Measurements from ENCODE around the gene CTCF.

Gene CTCF

DNA sequence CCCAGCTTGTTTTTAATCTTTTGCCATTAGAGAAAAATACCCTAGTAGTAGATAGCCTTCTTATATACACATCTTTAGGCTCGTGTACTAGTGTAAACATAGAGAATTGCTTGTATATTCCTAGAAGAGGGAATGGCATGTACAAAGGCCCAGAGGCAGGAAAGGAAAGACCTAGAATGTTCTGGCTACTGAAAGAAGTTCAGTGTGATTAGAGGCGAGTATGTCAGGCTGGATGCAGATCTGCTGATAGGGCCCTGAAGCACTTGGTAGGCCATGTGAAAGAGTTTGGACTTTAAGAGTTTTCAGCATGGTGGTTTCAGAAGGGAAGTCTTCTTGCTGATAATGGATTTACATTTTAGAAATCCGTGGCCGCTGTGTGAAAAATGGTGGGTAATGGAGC lies 17.4 kb downstream of the CTCF start:
- peaks cover 52% of the 10 kb centered on the region for H3K79me2 ChIP-seq (ENCODE audit: insufficient read depth, low read length)
- peaks cover 76% of the 10 kb centered on the region for H4K20me1 ChIP-seq (ENCODE audit: insufficient read depth, low read length, poor library complexity, severe bottlenecking)
- no peaks in the 10 kb centered on the region for H3K9me2 ChIP-seq (replicated peaks; ENCODE audit: low read depth, low read length)
- no peak overlapping the region for H3K9ac ChIP-seq (ENCODE audit: low read depth, low read length, poor library complexity, severe bottlenecking)
- H3K36me3 ChIP-seq (ENCODE audit: insufficient read depth, low read length), result peaks cover 54% of the 10 kb centered on the region; the same call in 1 of the 2 replicates
- no peaks in the 10 kb centered on the region for H3K4me1 ChIP-seq (ENCODE audit: insufficient read depth, low read length, poor library complexity, severe bottlenecking)
- H2AFZ ChIP-seq (ENCODE audit: low read length), result no peak overlapping the region
- no peaks in the 10 kb centered on the region for H3K9me3 ChIP-seq (ENCODE audit: insufficient read depth, low read depth, low read length)
- no peak overlapping the region for H3K4me2 ChIP-seq (ENCODE audit: low read depth, low read length, poor library complexity, severe bottlenecking)
- H3K4me3 ChIP-seq (ENCODE audit: low read length, poor library complexity, severe bottlenecking), result no peak overlapping the region
- 0 out of 2 replicates have a peak, but pooled peaks cover 2% of the 10 kb centered on the region for H3F3A ChIP-seq (ENCODE audit: low read depth)
- TF ChIP-seq, protein P1, sequence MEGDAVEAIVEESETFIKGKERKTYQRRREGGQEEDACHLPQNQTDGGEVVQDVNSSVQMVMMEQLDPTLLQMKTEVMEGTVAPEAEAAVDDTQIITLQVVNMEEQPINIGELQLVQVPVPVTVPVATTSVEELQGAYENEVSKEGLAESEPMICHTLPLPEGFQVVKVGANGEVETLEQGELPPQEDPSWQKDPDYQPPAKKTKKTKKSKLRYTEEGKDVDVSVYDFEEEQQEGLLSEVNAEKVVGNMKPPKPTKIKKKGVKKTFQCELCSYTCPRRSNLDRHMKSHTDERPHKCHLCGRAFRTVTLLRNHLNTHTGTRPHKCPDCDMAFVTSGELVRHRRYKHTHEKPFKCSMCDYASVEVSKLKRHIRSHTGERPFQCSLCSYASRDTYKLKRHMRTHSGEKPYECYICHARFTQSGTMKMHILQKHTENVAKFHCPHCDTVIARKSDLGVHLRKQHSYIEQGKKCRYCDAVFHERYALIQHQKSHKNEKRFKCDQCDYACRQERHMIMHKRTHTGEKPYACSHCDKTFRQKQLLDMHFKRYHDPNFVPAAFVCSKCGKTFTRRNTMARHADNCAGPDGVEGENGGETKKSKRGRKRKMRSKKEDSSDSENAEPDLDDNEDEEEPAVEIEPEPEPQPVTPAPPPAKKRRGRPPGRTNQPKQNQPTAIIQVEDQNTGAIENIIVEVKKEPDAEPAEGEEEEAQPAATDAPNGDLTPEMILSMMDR (conservative IDR thresholded peaks at IDR 0.05; ENCODE audit: low read length), result no peak
- no peak for TF ChIP-seq EZH2phosphoT487 (IDR thresholded peaks at IDR 0.05; ENCODE audit: borderline replicate concordance)
- H3K27me3 ChIP-seq (ENCODE audit: insufficient read depth, low read length, poor library complexity, severe bottlenecking), result no peaks in the 10 kb centered on the region

DNA sequence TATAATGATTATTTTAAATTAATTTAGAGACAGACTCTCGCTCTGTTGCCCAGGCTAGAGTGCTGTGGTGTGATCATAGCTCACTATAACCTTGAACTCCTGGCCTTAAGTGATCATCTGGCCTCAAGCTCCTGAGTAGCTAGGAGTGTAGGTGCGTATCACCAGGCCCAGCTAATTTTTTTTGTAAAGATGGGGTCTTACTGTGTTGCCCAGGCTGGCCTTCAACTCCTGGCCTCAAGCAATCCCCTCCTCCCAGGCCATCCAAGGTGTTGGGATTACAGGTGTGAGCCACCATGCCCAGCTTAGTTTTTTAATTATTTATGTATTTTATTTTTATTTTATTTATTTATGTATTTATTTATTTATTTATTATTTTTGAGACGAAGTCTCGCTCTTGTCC lies 17.9 kb downstream of the CTCF start:
- H3K4me1 ChIP-seq (ENCODE audit: insufficient read depth, low read length, poor library complexity, severe bottlenecking), result peaks cover 3% of the 10 kb centered on the region
- H3K79me2 ChIP-seq (ENCODE audit: insufficient read depth, low read length), result peaks cover 47% of the 10 kb centered on the region
- H3K4me3 ChIP-seq (ENCODE audit: low read length, poor library complexity, severe bottlenecking), result no peak overlapping the region
- H3K9me3 ChIP-seq (ENCODE audit: insufficient read depth, low read depth, low read length), result no peaks in the 10 kb centered on the region
- H3K9me2 ChIP-seq (replicated peaks; ENCODE audit: low read depth, low read length), result no peaks in the 10 kb centered on the region
- TF ChIP-seq, protein P1 (conservative IDR thresholded peaks at IDR 0.05; ENCODE audit: low read length), result no peak
- TF ChIP-seq EZH2phosphoT487 (IDR thresholded peaks at IDR 0.05; ENCODE audit: borderline replicate concordance), result no peak
- H3K36me3 ChIP-seq (ENCODE audit: insufficient read depth, low read length), result peaks cover 54% of the 10 kb centered on the region; the same call in 1 of the 2 replicates
- H3K9ac ChIP-seq (ENCODE audit: low read depth, low read length, poor library complexity, severe bottlenecking), result no peak overlapping the region
- H2AFZ ChIP-seq (ENCODE audit: low read length), result no peak overlapping the region
- H4K20me1 ChIP-seq (ENCODE audit: insufficient read depth, low read length, poor library complexity, severe bottlenecking), result peaks cover 76% of the 10 kb centered on the region
- H3K4me2 ChIP-seq (ENCODE audit: low read depth, low read length, poor library complexity, severe bottlenecking), result no peak overlapping the region
- H3K27me3 ChIP-seq (ENCODE audit: insufficient read depth, low read length, poor library complexity, severe bottlenecking), result no peaks in the 10 kb centered on the region
- H3F3A ChIP-seq (ENCODE audit: low read depth), result 0 out of 2 replicates have a peak, but pooled peaks cover 2% of the 10 kb centered on the region

DNA sequence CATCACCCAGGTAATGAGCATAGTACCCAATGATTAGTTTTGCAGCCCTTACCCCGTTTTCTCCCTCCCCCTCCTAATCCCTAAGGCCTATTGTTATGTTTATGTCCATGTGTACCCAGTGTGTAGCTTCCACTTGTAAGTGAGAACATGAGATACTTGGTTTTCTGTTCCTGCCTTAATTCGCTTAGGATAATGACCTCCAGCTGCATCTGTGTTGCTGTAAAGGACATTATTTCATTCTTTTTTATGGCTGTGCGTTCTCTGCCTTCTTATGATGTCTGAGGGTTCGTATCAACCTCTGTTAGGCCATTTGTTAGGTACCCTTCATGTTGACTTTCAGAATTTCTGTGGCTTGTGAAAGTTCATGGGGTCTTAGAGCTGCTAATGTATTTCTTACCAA lies 31.0 kb downstream of the CTCF start:
- Histone ChIP-seq H3F3A (ENCODE audit: low read depth) (no peaks in the 10 kb centered on the region), H3K9me2 (replicated peaks; ENCODE audit: low read depth, low read length) (no peaks in the 10 kb centered on the region), H3K4me3 (ENCODE audit: low read length, poor library complexity, severe bottlenecking) (no peak overlapping the region), H3K9ac (ENCODE audit: low read depth, low read length, poor library complexity, severe bottlenecking) (no peak overlapping the region), H3K79me2 (ENCODE audit: insufficient read depth, low read length) (peaks cover 51% of the 10 kb centered on the region), H3K4me1 (ENCODE audit: insufficient read depth, low read length, poor library complexity, severe bottlenecking) (no peaks in the 10 kb centered on the region), H2AFZ (ENCODE audit: low read length) (no peak overlapping the region), H3K9me3 (ENCODE audit: insufficient read depth, low read depth, low read length) (no peaks in the 10 kb centered on the region), H3K4me2 (ENCODE audit: low read depth, low read length, poor library complexity, severe bottlenecking) (no peak overlapping the region), H3K27me3 (ENCODE audit: insufficient read depth, low read length, poor library complexity, severe bottlenecking) (no peaks in the 10 kb centered on the region), H4K20me1 (ENCODE audit: insufficient read depth, low read length, poor library complexity, severe bottlenecking) (peaks cover 71% of the 10 kb centered on the region), H3K36me3 (ENCODE audit: insufficient read depth, low read length) (peaks cover 35% of the 10 kb centered on the region; the same call in 1 of the 2 replicates)
- TF ChIP-seq, protein P1 (conservative IDR thresholded peaks at IDR 0.05; ENCODE audit: low read length), result no peak
- TF ChIP-seq EZH2phosphoT487 (IDR thresholded peaks at IDR 0.05; ENCODE audit: borderline replicate concordance), result no peak
